Kidney (tissue), 14 donors: ENCODE results near the gene STXBP5. TPM values are rescaled to one million over a fixed set of nuclear protein-coding genes. Genes with fewer than 3 reads are reported as not detected.

Experiments used
- DNase-seq, 5 donors: peaks; one replicate each; pipeline ENCODE4 v3.0.0-alpha.2; 2013 to 2020
- FAIRE-seq: peaks from 2 replicates; lab custom pipeline; 2012; peaks lifted over from hg19 to GRCh38; lab: Jason Lieb, UNC
- H3K27ac ChIP-seq, 2 donors: one replicate each; pipeline ENCODE4 v1.7.0; 2013; ENCODE audit warnings: low read depth in 2 of 2, low read length in 2 of 2, inconsistent platforms in 1 of 2
- H3K27me3 ChIP-seq: one replicate; pipeline ENCODE4 v1.7.1; 2013; ENCODE audit warnings: low read length, inconsistent platforms; ENCODE audit not compliant: control insufficient read depth, insufficient read depth
- H3K36me3 ChIP-seq, 3 donors: one replicate each; pipeline versions ENCODE4 v1.7.0 to v1.7.1; 2013; ENCODE audit warnings: low read length in 3 of 3, control low read depth in 1 of 3, inconsistent platforms in 1 of 3; ENCODE audit not compliant: insufficient read depth in 3 of 3, control insufficient read depth in 2 of 3
- H3K4me1 ChIP-seq, 3 donors: one replicate each; pipeline versions ENCODE4 v1.7.0 to v1.7.1; 2013; ENCODE audit warnings: low read length in 3 of 3, inconsistent platforms in 1 of 3, low read depth in 1 of 3; ENCODE audit not compliant: control insufficient read depth in 2 of 3, insufficient read depth in 2 of 3
- H3K4me3 ChIP-seq, 3 donors: one replicate each; pipeline versions ENCODE4 v1.7.0 to v1.8.1; 2013; ENCODE audit warnings: low read length in 3 of 3, control low read depth in 1 of 3, inconsistent platforms in 1 of 3
- H3K9ac ChIP-seq, 3 donors: one replicate each; pipeline versions ENCODE4 v1.7.0 to v1.7.1; 2013; ENCODE audit warnings: low read length in 3 of 3, control low read depth in 1 of 3, inconsistent platforms in 1 of 3
- H3K9me3 ChIP-seq, 3 donors: one replicate each; pipeline versions ENCODE4 v1.7.0 to v1.7.1; 2013; ENCODE audit warnings: low read length in 3 of 3, control low read depth in 1 of 3, inconsistent platforms in 1 of 3; ENCODE audit not compliant: control insufficient read depth in 2 of 3, insufficient read depth in 1 of 3
- CTCF ChIP-seq: IDR thresholded peaks from 3 replicates; pipeline ENCODE4 v1.5.1; 2012; ENCODE audit warnings: mild to moderate bottlenecking, moderate library complexity, borderline replicate concordance; ENCODE audit not compliant: insufficient read depth; ENCODE audit errors: extremely low read depth
- intact Hi-C: fragments of 100-400 bp; cut with DNase I; formaldehyde crosslinking; loops from one replicate; pipeline ENCODE4 v1.11.1; 2022
- polyA plus RNA-seq: library from polyadenylated mRNA; stranded (reverse); fragments of 350-450 nt; fragmentation: Illumina TruSeq; extraction: RNeasy Lipid Tissue Mini Kit (QIAGEN cat#74804); gene quantifications from one replicate; pipeline ENCODE4 v1.2.3, GENCODE V29; 2014; ENCODE audit warnings: low read depth, low replicate concordance; ENCODE audit not compliant: insufficient read depth
- total RNA-seq: library from RNA; stranded (reverse); fragmentation: NEBNext Ultra II Directional; extraction: Animal tissue kit (Norgen Biotek cat#: 25700); gene quantifications from one replicate; pipeline ENCODE4 v1.2.1, GENCODE V29; 2021
- donor health status: control.
- donor health status: control.
- donor health status: control.
- donor health status: control.
- donor health status: control.
- donor health status: DM: yes; HTN: yes; CAD: no.
- donor health status: Normal renal cell carcinoma (clear cell type).

STXBP5 gene
- total and polyA plus RNA-seq, 2 donors from 2014 or later, result 2.0 to 13.6 TPM

DNA sequence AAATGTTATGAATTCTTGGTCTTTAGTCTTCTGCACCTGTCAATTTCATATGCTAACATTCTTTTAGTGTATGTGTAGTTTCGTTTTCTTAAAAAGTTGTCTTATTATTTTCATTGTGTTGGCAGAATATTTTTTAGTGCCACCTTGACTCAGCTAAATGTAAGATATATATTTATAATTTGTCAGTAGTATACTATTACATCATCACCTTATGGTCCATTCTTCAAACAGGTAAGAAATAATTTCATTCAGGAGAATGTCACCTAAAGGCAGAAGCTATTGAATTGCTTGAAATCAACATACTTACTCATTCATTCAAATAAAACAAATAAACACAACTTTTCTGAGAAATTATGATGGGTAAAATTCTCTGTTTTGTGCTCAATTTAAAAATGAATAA, 3.5 kb upstream of the STXBP5 start:
- intact Hi-C loops, result no loop called here
- no peaks in the 10 kb centered on the region for H3K36me3 ChIP-seq
- DNase-seq (no peak), FAIRE-seq (no peak)
- no peaks in the 10 kb centered on the region for H3K27me3 ChIP-seq
- peaks cover 0 to under 1% (median 0%) of the 10 kb centered on the region in 3 donors for H3K4me1 ChIP-seq
- no peak for TF ChIP-seq CTCF
- no peak overlapping the region for H3K9ac ChIP-seq
- H3K4me3 ChIP-seq, result no peak overlapping the region
- H3K27ac ChIP-seq, result no peak overlapping the region
- no peaks in the 10 kb centered on the region for H3K9me3 ChIP-seq

DNA sequence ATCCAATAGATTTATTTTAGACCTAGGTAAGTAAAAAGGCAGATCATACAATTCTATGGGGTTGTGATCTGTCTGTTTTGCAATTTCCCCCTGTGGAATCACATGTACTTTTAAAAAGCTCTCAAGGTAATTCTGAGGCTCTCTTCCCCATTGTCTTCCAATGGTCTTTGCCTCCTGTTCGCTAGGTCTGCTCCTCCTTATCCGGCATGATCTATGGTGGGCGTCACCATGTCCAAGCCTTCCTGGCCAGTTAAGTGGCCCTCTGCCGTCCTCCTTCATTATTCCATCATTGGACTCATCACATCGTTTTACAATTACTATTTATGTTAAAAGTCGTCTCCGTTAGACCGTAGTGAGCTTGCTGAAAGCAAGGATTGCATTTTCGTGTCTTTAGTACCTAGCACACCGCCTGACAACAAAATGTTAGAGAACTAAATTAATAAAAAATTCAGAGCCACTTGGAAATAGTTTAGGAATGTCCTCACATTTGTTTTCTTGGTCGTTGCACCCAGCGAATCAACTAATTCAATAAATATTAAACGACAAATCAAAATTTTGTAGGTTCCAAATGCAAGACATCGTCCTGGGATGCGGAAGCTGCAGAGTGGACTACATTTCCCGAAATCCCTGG, 2.2 kb upstream of the STXBP5 start:
- intact Hi-C loops, result no loop called here
- Histone ChIP-seq H3K9me3 (no peaks in the 10 kb centered on the region), H3K36me3 (no peaks in the 10 kb centered on the region), H3K4me1 (peaks cover 0 to 5% (median 0%) of the 10 kb centered on the region in 3 donors), H3K27ac (no peak overlapping the region), H3K27me3 (no peaks in the 10 kb centered on the region), H3K4me3 (peak overlapping the region; percentile 74 to 92 (median 76)), H3K9ac (peak overlapping the region in 2 of 3 donors; percentile 61 to 71)
- FAIRE-seq, result no peak
- no peak for TF ChIP-seq CTCF
- DNase-seq, result peak in 3 of 5 donors; percentile 17 to 65 (median 61)

DNA sequence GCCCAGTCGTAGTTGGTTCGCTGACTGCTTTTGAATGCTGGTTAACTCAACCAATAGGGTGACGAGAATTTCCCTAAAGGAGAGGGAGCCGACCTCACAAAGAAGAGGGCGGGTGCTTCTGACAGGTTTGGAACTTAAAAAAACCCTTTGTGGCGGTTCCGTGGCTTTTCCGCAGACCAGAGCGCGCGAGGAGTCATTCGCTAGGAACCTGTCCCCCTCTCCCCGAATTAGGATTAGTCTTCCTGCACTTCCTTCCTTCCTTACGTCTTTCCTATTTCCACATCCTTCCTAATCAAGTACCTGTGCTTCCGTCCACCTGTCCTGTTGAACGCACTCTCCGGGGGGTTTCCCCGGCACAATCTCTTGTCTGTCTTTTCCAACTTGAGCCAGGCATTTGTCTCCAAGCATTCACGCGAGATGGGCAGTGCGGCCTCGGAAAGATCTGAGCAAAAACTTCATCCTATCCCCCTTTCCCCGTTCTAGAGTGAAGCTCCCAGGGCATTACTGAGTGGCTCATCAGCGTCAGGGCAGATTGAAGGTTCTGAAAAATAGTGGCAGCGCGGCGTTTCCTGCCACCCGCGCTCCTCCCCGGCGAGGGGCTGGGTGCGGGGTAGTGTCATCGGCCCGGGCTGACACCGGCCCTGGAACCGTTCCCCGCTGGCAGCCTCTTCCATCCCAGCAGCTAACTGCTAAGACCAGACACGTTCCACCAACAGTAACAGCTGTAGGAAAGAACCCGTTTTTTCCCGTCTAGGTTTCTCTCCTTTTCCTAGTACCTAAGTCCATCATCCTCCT, 1.5 kb upstream of the STXBP5 start:
- Histone ChIP-seq H3K27ac (peak overlapping the region; percentile 80 to 81), H3K9ac (peak overlapping the region; percentile 27 to 91 (median 61)), H3K9me3 (no peaks in the 10 kb centered on the region), H3K4me3 (peak overlapping the region; percentile 74 to 92 (median 76)), H3K27me3 (no peaks in the 10 kb centered on the region), H3K36me3 (no peaks in the 10 kb centered on the region), H3K4me1 (peaks cover 0 to 5% (median 0%) of the 10 kb centered on the region in 3 donors)
- DNase-seq (peak; percentile 86 to 98 (median 91)), FAIRE-seq (peak; percentile 98)
- TF ChIP-seq CTCF, result no peak
- intact Hi-C loops, result no loop called here
